SKM-1 (cell line): ENCODE data around the gene TOB2.
"Not testable (repeated sequence)": the region's sequence is repeated elsewhere in the genome, so short reads cannot be mapped to it uniquely, and the experiment has no call there.

Source experiments
- DNase-seq: peaks from one replicate; lab custom pipeline; 2025; ENCODE audit not compliant: unreplicated experiment; lab: John Stamatoyannopoulos, UW

Gene TOB2

DNA sequence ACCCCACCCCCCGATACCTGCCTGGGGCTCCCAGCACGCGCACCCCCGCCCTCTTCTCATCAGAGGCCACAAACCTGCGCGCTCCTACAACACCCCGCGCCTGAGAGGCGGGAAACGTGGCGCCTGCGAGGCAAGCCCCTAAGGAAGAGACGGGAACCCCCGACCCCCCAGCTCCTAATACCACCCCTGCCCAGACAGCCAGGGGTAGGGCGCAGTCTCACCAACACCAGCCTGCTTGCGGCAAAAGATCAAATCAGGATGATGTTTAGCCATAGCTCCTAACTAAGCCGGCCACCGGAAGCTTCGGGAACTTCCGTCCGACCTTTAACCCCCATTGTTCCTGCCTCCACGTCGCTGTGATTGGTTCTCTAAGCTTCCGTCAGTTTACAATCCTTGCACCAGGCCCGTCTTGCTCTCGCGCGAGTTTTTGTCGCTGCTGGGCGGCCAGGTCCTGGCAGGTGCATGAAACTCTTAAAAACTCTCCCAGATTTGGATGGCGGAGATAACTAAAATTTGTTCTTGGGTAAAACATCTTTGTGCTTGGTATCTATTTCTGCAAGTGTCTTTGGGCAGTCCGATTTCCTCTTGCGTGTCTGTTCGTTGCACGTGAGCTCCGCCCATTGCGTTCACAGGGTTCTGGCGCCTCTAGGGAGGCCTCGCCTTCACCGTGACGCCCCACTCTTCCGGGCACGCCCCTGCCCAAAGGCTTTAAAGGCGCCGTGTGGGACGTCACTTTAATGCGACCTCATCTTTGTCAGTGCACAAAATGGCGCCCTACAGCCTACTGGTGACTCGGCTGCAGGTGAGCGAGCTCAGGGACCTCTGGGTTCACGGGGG lies 22.0 kb upstream of the TOB2 start, which contains the start of the genes ACO2 and PHF5A:
ACO2 (plus strand) TSS at position 737 of the 837 bp plus-strand sequence; CDS start at position 767, 30 bp downstream.
PHF5A (minus strand) TSS at position 312 of the 837 bp plus-strand sequence; CDS start at position 273, 39 bp downstream.
- peak; percentile 98 for DNase-seq

DNA sequence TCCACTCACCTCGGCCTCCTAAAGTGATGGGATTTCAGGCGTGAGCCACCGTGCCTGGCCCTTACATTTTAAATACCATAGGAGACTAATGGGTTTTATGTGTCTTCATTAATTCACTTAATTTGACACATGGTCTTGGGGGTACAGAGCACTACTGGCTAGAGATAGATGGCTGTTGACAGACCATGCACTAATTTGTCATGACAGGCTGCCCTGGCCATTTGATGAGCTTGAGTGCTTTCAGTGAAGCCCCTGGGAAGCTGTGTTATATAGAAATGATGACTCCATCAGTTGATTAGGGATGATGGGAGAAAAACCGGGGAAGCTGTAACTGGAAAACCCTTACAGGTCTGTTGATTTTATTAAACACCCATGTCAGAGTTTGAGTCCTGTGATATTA lies 15.3 kb upstream of the TOB2 start:
- no peak for DNase-seq

DNA sequence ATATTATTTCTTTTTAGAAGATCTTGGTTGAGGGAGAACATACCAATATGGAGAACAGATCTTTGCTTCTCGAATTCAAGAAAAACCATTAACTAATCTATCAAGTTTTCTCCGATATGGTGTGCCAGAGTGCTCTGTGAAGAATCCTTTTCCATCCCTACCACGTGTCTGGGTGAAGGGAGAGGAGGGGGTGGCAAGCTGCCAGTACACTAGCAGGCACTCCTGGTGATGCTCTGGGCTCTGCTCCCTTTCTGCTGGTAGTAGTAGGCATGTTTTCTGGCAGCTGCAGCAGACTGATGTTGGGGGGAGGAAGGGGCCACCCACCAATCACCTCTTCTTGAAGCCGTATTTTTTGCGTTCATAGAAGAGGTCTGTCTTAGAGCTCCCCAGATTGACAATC lies 13.5 kb upstream of the TOB2 start:
- DNase-seq: not testable (repeated sequence)

DNA sequence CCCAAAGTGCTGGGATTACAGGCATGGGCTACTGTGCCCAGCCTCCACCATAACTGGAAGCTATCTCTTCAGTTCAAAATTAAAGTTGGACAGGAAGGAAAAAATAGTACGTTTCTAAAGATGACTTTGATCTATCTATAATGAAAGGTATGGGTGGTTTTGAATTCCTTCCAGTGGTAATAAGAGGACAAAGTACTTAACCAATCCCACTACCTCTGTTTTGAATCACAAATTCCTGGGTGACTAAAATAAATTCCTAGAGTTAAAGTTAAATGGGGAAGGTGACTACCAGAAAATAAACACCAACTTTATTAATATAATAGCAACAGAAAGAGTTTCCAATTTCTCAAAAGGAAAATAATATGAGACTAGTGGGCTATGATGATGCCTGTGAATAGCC lies 12.8 kb upstream of the TOB2 start:
- DNase-seq: no peak

DNA sequence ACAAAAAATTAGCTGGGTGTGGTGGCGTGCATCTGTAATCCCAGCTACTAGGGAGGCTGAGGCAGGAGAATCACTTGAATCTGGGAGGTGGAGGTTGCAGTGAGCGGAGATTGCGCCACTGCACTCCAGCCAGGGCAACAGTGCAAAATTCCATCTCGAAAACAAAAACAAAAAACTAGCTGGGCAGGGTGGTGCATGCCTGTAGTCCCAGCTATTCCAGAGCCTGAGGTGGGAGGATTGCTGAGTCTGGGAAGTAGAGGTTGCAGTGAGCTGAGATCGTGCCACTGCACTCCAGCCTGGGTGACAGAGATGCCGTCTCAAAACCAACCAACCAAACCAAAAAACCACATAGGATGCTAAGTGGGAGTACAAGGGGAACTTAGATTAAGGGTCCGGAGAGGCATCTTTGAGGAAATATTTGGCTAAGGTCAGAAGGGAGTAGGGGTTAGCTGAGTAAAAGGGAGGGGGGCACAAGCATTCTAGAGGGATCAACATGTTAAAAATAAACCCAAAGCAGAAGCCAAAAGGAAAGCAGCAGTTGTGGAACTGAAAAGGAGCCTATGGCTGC lies 11.6 kb upstream of the TOB2 start:
- DNase-seq: no peak

DNA sequence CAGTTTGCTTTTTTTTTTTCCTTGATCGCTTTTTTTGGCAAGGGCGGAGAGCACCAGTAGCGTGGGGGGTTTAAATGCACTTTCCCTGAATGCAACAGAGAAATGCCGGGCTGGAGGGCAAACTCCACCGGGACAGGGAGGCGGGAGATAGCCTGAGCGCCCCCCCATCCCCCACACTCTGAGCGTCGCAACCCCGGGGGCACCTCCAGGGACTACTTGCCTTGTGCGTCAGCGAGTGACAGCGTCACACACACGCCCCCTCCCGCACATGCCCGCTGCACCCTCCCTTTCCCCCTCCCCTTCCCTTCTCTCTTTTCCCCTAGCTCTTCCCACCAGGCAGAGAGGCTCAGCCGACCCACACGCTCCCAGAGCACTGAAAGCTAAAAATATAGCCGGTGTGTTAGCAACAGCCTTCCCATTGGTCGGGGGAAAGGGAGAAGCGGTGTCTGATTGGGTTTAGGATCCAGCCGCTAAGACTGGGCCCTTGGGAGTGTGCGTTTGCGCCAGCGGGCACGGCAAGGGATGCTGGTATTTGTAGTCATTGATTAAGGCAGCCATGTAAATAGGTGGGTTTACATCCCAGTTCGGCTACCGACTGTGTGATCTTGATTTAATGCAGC lies 1.7 kb upstream of the TOB2 start:
- peak; percentile 98 for DNase-seq

DNA sequence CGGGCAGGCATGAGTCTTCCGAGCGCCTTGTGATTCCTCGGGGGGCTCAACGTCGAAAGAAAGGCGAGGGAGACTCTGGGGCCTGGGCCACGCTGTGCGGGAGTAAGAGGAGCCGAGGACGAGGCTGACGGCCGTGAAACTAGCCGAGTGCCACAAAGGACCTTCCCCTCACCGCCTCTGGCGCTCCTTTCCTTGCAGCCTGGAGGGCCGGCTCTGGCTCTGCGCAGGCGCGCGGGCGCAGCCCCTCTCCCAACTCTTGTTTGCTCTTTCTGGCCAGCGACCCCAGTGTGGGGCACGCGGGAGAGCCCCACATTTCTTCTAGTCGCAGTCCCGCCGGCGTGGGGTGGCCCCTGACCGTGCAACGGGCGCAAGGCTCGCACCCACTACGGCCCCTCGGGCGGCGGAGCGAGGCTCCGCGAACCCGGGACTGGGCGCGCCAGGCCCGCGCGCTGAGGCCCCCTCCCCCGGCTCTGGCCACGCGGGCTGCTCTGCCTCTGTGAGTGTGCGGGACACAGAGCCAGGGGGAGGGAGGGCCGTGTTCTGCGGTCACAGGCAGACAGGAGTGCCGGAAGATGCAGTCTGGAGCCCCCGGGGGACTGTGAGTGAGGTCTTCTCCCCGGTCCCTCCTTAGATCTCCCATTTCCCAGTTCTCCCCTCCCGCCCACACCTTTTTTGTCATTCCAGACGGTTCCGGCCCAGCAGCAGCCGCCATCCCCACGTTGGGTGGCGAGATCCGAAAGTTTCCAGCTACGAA lies 1.0 kb upstream of the TOB2 start:
- DNase-seq: peak; percentile 29

DNA sequence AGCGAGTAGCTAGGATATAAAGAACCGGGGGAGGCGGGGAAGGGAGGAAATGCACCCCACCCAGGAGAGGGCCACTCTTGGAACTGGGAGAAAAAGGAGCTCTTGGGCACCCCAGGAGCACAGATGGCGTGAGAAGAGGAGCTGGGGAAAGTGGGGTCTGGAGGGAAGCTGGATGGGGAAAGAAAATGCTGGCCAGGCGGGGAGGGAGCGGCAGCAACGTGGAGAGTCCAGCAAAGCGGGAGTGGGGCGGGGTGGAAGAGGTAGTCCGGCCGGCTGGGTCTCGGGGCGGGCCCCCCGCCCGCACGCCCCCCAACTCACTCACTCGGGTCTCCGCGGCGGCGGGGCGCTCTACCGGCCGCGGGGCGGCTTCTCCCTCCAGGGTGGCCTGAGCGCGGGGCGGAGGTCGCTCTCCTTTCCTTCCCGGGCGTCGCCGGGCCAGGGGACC lies 522 bp downstream of the TOB2 start:
- no peak for DNase-seq

DNA sequence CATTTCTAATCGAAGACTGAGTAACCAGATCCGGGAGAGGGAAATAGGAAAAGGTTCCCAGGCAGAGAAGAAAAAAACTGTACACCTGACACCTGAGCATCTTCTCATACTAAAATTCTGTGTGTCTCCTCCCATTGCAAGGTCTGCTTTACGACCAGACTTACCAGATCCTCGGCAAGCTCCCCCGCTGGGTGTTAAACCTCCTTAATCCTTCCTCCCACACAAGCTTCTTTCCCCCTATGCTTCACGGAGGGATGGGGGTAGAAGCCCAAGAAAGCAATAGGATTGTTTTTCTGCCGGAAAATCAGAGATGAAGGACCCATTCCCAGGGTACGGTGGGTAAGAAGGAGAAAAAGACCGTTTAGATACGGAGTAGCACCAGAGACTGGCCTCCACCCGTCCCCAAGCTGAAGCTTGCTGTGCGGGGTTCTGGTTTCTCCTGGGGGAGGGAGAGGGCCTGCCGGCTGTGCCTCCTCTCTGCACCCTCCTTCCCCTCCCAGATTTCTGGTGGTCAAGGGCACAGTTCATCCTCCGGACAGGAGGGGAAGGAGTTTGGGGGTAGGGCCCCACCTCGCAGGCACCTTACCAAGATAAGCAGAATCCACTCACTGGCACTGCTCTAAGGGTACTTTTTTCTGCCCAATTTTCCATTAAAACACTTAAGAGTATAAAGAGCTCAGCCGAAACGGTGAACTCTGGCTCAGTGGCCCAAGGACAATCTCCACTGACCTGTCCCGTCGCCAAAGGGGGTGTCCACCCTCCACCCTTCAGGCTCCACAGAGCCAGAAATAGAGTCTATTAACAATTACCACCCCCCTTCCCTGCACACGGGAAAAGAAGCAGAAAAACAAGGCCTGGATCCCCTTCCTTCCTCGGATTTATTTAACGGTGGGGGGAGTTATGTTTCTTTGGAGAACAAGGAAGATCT lies 1.2 kb downstream of the TOB2 start:
- peak; percentile 16 for DNase-seq

DNA sequence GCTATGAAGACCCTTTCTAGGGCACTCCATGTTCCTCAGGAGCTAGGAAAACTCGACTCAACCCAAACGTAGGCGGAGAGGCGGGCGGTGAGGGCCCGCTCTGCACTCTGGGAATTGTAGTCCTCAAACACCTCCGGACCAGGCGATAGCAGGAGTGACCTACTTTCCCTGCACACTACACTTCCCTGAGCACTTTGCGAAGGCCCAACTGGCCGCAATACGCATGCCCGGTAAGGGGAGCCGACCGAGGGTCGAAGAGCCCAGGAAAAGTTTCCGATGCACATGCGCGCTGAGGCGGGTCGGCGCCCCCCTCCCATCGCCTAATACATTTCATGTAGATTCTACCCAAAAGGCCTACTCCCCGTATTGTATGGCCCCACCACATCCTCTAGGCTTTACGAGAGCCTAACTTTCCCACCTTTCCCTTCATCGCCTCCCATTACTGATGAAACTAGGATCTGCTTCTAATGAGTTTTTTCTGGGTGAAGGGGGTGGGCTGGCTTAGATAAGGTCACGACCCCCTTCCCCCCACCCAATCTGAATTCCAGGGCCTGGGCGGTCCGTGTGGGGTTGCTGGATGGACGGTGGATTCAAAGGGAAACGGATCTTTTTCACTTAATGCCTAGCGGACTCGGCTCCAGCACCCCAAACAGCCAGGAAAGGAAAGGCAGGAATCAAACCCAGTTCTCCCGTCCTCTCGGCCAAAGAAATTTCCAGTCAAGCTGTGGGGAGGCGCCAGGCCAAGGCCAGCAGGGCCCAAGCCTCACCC lies 2.1 kb downstream of the TOB2 start:
- DNase-seq: peak; percentile 68

DNA sequence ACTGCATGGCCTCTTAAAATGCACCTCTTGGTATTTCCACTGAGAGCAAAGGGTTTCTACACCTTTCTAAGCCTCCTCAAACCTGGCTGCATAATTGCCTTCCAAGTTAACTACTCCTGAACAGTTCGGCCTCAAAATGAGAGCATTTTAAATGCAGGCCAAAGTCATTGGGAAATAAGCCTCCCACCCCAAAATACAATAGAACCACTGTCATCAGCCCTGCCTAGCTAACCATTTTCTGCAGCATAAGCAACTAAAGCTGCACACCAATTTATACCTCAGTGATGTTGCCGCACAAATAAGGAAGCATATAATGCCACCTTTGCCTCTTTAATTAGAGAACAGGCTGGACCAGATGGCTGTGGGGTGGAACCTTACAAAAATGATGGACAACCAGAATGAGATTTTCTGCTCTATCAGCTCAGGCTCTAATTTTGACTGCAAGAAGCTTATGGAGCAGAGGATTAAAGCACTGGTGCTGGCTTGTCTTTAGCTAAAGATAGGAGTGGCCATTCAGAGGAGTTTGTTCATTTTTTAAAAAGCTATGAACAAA lies 4.3 kb downstream of the TOB2 start:
- DNase-seq: no peak

DNA sequence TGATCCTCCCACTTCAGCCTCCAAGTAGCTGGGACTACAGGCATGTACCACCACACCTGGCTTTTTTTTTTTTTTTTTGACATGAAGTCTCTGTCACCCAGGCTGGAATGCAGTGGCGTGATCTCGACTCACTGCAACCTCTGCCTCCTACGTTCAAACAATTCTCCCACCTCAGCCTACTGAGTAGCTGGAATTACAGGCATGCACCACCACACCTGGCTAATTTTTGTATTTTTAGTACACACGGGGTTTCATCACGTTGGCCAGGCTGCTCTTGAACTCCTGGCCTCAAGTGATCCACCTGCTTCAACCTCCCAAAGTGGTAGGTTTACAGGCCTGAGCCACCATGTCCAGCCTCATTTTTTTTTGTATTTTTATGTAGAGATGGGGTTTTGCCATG lies 6.1 kb downstream of the TOB2 start:
- DNase-seq: not testable (repeated sequence)

DNA sequence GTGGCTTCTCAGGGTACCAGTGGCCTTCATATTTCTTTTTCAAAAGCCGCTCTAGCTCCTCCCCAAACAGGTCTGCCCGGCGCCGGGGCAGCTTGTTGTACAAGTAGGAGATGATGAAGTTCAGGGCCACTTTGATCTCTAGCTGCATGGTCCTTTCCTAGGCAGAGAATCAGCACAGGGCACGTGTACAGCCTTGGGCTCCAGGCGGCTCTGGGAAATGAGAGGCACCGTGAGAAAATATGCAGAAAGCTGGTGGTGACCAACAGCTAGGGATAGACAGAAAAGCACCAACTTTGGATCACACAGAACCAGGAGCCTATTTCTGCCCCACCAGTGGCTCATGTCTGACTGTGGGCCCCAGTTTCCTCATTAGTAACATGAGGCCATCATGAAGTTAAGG lies 9.4 kb downstream of the TOB2 start:
- DNase-seq: no peak

DNA sequence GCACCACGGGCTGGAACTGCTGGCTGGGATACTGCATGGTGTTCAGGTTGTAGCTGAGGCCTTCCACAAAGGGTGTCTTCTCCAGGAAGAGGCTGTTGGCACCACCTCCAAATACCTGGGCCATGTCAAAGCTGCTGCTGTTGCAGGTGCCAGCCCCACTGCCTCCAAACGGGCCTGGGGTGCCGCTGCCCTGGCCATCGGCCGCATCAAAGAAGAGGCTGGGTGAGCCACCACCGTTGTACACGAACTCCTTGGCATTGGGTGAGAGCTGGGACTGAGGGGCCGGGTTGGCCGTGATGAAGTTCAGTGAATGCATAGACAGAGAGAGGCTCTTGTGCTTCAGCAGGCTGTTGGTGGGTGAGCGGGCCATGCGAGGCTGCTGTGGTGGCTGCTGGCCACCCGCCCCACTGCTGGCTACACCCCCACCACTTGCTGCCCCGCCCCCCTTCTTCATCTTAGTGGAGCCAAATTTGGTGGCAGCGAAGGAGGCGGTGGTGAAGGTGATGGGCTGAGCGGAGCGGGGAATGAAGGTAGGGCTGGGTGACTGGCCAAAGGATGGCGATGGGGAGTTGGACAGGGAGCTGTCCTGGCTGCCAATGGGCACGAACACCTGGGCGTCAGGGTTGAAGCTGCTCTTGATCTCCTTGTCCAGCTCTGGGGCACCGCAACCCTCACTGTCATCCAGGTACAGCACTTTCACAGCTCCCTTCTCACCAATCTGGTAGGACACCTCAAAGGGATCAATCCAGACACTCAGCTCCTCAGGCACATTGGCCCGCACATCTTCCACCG lies 10.1 kb downstream of the TOB2 start:
- DNase-seq: no peak

DNA sequence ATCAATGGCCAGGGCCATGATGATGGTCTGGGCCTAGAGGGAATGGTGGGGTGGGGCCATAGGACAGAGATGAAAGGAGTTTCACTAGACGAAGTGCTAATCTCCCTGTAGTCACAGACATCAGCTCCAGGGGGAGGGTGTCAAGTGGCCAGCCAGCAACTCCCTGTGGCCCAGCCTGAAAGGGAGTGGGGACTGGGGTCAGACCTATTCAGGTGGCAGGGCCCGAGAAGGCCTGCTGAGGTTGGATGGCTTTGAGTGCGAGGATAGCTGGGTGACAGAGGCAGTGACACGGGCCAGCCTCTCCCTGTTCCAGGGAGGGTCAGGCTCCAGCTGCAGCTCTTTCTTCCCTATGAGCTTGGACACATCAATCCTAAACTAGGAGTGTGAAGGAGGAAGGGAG lies 11.0 kb downstream of the TOB2 start:
- no peak for DNase-seq

DNA sequence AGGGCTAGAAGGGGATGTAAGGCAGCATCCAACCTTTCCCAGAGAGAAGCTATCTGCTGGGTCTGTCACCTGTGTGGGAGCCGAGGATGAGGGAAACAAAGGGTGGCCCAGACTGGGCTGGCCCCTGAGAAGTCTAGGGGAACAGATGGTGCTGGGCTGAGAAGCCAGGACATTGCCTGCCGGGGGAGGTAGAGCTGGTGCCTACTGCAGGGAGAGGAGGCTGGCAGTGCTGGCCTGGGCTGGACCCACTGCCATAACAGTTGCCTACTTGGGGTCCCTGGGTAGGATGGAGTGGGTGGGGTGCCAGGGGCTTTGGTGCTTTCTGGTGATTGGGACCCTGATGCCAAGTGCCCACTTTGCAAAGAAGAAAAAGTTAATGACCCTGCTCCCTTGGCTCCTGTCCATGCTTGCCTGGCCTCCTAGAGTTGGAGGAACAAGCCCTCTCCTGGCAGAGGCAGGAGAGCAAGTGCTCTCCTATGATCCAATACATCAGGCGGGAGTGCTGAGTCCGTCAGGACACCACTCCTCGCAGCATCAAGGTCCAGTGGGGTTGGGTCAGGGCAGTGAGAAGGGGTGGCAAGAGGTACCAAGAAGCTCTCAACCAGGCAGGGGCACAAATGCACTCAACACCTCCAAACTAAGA lies 12.1 kb downstream of the TOB2 start:
- DNase-seq: not testable (repeated sequence)

DNA sequence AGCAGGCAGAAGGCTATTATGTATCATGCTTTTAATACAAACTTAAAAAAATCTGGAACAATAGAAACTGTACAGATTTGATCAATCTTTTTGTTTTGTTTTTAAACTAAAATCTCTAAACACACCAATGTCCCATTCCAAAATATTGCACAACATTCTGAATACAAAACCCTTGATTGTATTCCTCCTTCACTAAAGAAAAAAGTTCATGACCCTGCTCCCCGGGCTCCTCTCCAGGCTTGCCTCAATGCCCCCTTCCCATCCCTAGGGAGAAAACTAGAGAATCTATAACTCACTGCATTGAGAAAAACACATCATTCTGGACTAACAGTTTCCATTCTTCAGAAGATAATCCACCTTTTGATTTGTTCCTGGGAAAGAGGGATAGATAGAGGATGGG lies 13.1 kb downstream of the TOB2 start:
- DNase-seq: not testable (repeated sequence)

DNA sequence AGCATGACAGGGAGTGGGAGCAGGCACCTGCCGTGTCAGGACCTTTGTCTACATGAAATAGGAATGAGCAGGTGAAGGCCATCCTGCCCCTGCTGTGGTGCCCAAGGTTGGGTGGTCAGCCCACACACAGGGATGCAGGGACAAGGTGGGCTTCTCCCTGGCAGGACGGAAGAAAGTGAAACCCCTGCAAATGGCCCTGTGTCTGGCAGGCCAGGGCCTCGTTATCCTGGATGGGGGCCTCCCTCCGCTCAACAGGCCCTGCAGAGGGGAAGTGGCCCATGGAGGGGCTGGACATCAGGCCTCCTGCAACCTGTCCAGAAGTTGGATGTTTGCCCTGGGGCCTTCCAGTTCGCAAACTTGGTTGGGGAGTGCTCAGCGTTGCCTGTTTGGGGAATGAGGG lies 14.9 kb downstream of the TOB2 start:
- DNase-seq: no peak
